Colonic mucosa (tissue), 4 donors: ENCODE data around the gene SUPT20HL1. TPM values are rescaled to one million over a fixed set of nuclear protein-coding genes. Genes with fewer than 3 reads are reported as not detected.
"Not testable (repeated sequence)": the region's sequence is repeated elsewhere in the genome, so short reads cannot be mapped to it uniquely, and the experiment has no call there.

Experiments used
- DNase-seq: peaks from one replicate; pipeline ENCODE4 v3.0.0-alpha.2; 2020
- H3K27ac ChIP-seq: fragments of 200-600 bp; one replicate; pipeline ENCODE4 v1.8.0; 2021
- H3K27me3 ChIP-seq: fragments of 200-600 bp; one replicate; pipeline ENCODE4 v1.8.0; 2021
- H3K36me3 ChIP-seq: fragments of 200-600 bp; one replicate; pipeline ENCODE4 v1.8.0; 2021
- H3K4me1 ChIP-seq: fragments of 200-600 bp; one replicate; pipeline ENCODE4 v1.8.0; 2021; ENCODE audit warnings: mild to moderate bottlenecking
- H3K4me3 ChIP-seq: fragments of 200-600 bp; one replicate; pipeline ENCODE4 v1.8.0; 2021
- H3K9ac ChIP-seq, 2 donors: one replicate each; pipeline ENCODE4 v1.7.0; 2013; ENCODE audit warnings: control low read depth in 2 of 2, low read depth in 2 of 2, low read length in 2 of 2
- H3K9me3 ChIP-seq: fragments of 200-600 bp; one replicate; pipeline ENCODE4 v1.8.0; 2021
- intact Hi-C: fragments of 100-400 bp; cut with DNase I; formaldehyde crosslinking; loops from one replicate; pipeline ENCODE4 v1.14.1; 2022
- total RNA-seq, 2 donors: library from RNA; stranded (reverse); fragmentation: NEBNext Ultra II Directional in 1 of 2; extraction: Animal tissue kit (Norgen Biotek cat#: 25700) in 1 of 2; gene quantifications; one replicate each; pipeline ENCODE4 v1.2.1, GENCODE V29; 2021
- TF ChIP-seq, protein P1 (sequence below): fragments of 200-600 bp; IDR thresholded peaks from one replicate; pipeline ENCODE4 v1.8.0; 2022; ENCODE audit warnings: antibody characterized with exemption, mild to moderate bottlenecking
- donor health status: healthy.
- donor health status: DM: no; HTN: no; CAD: no.
- donor health status: DM: no; HTN: no; CAD: no.

The SUPT20HL1 gene
- total RNA-seq, 2 donors from 2014 or later: not detected

DNA sequence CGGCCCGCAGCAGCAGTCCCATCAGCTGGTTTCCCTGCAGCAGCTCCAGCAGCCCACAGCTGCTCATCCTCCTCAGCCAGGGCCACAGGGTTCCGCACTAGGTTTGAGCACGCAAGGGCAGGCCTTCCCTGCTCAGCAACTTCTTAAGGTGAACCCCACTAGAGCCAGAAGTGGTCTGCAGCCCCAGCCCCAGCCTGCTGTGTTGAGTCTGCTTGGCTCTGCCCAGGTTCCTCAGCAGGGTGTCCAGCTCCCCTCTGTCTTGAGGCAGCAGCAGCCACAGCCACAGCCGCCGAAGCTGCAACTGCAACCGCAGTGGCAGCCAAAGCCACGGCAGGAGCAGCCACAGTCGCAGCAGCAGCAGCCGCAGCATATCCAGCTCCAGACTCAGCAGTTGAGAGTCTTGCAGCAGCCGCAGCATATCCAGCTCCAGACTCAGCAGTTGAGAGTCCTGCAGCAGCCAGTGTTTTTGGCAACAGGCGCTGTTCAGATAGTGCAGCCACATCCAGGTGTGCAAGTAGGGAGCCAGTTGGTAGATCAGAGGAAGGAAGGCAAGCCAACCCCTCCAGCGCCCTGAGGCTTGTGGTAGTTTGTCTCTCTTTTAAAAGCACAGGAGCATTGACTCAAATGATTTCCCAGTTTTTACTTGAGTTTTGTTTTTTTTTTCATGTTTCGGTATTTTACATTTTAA, 4.6 kb downstream of the SUPT20HL1 start:
- TF ChIP-seq, protein P1, sequence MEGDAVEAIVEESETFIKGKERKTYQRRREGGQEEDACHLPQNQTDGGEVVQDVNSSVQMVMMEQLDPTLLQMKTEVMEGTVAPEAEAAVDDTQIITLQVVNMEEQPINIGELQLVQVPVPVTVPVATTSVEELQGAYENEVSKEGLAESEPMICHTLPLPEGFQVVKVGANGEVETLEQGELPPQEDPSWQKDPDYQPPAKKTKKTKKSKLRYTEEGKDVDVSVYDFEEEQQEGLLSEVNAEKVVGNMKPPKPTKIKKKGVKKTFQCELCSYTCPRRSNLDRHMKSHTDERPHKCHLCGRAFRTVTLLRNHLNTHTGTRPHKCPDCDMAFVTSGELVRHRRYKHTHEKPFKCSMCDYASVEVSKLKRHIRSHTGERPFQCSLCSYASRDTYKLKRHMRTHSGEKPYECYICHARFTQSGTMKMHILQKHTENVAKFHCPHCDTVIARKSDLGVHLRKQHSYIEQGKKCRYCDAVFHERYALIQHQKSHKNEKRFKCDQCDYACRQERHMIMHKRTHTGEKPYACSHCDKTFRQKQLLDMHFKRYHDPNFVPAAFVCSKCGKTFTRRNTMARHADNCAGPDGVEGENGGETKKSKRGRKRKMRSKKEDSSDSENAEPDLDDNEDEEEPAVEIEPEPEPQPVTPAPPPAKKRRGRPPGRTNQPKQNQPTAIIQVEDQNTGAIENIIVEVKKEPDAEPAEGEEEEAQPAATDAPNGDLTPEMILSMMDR: no peak
- no peak for DNase-seq
- Histone ChIP-seq H3K27ac (no peak overlapping the region), H3K9me3 (no peaks in the 10 kb centered on the region), H3K27me3 (no peaks in the 10 kb centered on the region), H3K36me3 (no peaks in the 10 kb centered on the region), H3K9ac (no peak overlapping the region), H3K4me1 (no peaks in the 10 kb centered on the region), H3K4me3 (no peak overlapping the region)
- intact Hi-C loops: no loop called here

DNA sequence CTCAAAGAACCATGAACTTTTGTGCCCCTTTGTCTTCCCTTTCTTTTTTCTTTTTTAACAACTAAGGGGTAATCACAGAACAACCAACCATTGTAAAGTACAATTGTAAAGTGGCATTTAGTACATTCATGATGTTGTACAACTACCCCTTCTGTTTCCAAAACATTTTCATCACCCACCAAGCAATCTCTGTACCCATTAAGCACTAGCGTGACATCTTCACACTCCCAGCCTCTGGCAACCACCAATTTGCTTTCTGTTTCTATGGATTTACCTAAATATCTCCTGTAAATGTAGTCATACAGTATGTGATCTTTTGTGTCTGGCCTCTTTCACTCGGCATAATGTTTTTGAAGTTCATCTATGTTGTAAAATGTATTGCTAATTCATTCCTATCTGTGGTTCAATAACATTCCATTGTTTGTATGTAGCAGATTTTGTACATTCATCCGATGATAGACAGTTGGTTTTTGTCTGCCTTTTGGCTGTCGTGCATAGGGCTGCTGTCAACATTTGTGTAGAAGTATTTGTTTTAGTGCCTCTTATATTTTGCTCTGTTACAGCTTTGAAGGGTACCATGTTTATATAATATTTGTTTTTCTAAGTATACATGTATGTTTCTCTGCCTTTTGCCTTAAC, 6.4 kb downstream of the SUPT20HL1 start:
- H3K9ac ChIP-seq, intact Hi-C loops, H3K4me1 ChIP-seq, H3K27ac ChIP-seq, H3K27me3 ChIP-seq, H3K9me3 ChIP-seq, DNase-seq, H3K4me3 ChIP-seq, H3K36me3 ChIP-seq: not testable (repeated sequence)

DNA sequence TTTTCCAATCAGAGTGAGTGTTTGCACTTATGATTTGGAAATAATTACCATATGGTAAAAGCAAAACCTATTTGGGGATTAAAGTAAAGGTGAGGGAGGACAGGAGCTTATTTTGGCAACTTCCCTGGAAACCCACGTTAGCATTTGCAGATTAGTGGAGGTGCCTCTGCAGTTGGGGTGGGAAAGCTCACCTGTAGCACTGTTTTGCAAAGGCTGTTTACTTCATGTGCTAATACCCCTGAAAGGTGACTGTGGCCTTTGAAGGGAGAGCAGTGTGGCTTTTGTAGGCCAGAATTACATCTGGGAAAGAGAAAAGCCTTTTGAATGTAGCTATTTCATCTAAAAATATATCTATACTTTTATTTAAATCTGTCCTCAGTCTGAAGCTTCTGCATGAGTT, 9.4 kb downstream of the SUPT20HL1 start:
- H3K27me3 ChIP-seq: no peaks in the 10 kb centered on the region
- no peaks in the 10 kb centered on the region for H3K9me3 ChIP-seq
- H3K27ac ChIP-seq: no peak overlapping the region
- no peaks in the 10 kb centered on the region for H3K36me3 ChIP-seq
- H3K4me3 ChIP-seq: no peak overlapping the region
- no peaks in the 10 kb centered on the region for H3K4me1 ChIP-seq
- TF ChIP-seq, protein P1: no peak
- H3K9ac ChIP-seq: no peak overlapping the region
- no peak for DNase-seq
- intact Hi-C loops: loop anchor here (5.0 kb wide), 1 partner anchor 772 kb away; no protein-coding TSS in a partner anchor

DNA sequence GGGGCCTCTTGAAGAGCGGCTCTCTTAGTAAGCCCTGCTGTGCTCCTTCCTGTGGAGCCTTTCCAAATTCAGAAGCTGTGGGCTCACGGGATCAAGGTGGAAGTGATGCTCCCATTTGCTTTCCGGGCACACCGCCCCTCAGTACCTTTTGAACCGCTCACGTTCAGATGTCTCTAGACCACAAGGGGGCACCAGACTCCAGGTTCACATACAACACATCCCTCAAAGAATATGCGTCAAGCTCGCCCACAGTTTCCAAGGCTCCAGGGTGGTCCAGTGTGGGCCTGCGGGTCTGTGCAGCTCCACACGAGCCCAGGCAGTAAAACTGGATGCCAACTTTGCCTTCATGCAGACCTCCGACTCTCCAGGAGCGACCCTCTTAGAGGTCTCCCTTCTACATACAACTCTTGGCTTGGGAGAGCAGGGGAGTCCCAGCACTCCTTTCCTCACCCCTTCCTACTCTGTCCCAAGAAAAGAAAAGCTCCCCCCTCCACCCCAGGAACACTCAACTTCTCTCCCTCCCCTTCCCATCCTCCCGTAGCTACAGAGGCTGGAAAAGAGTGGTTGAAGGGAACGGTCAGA, 11.0 kb downstream of the SUPT20HL1 start:
- no peak overlapping the region for H3K4me3 ChIP-seq
- H3K9ac ChIP-seq: no peak overlapping the region
- H3K4me1 ChIP-seq: no peaks in the 10 kb centered on the region
- intact Hi-C loops: loop anchor here (5.0 kb wide), 1 partner anchor 771 kb away; no protein-coding TSS in a partner anchor
- no peaks in the 10 kb centered on the region for H3K27me3 ChIP-seq
- DNase-seq: peak; percentile 70
- H3K27ac ChIP-seq: no peak overlapping the region
- H3K36me3 ChIP-seq: no peaks in the 10 kb centered on the region
- TF ChIP-seq, protein P1: peak; percentile 62
- H3K9me3 ChIP-seq: no peaks in the 10 kb centered on the region

DNA sequence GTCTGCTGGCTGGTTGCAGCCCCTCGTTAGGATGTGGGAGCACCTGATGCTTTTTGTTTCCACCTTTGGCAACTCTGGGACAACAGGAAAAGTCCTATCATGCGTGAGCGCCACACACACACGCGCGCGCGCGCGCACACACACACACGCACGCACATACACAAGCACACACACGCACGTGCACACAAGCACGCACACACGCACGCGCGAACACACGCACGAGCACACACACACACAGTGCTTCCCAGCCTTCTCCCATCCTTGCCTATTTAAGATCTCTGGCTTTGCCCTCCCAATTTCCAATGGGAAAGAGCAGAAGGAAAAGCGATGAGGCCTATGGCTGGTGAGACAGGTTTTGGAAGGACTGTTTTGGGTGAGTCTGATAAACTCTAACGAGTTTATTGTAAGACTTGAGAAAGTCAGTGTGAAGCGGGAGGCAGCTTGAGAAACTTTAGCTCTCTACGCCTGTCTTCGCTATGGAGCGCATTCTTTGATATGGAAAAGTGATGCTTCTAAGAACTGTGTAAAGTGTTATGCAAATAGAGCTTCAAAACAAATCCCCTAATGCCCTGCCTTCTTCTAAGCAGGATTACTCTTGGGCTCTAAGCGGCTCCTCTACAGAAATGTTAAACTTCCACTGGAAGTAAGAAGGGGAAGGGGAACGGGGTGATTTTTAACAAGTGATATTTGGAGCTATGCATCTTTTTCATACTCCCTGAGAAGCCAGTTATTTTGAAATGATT, 11.8 kb downstream of the SUPT20HL1 start:
- Histone ChIP-seq H3K4me3 (no peak overlapping the region), H3K9ac (no peak overlapping the region), H3K4me1 (no peaks in the 10 kb centered on the region), H3K27me3 (no peaks in the 10 kb centered on the region), H3K9me3 (no peaks in the 10 kb centered on the region), H3K36me3 (no peaks in the 10 kb centered on the region), H3K27ac (no peak overlapping the region)
- intact Hi-C loops: loop anchor here (5.0 kb wide), 1 partner anchor 770 kb away; no protein-coding TSS in a partner anchor
- DNase-seq: no peak
- TF ChIP-seq, protein P1: no peak
